Kidney (tissue), 14 donors: ENCODE results near the gene ZNF609. TPM values are rescaled to one million over a fixed set of nuclear protein-coding genes. Genes with fewer than 3 reads are reported as not detected.

Experiments used
- DNase-seq, 5 donors: peaks; one replicate each; pipeline ENCODE4 v3.0.0-alpha.2; 2013 to 2020
- FAIRE-seq: peaks from 2 replicates; lab custom pipeline; 2012; peaks lifted over from hg19 to GRCh38; lab: Jason Lieb, UNC
- H3K27ac ChIP-seq, 2 donors: one replicate each; pipeline ENCODE4 v1.7.0; 2013; ENCODE audit warnings: low read depth in 2 of 2, low read length in 2 of 2, inconsistent platforms in 1 of 2
- H3K27me3 ChIP-seq: one replicate; pipeline ENCODE4 v1.7.1; 2013; ENCODE audit warnings: low read length, inconsistent platforms; ENCODE audit not compliant: control insufficient read depth, insufficient read depth
- H3K36me3 ChIP-seq, 3 donors: one replicate each; pipeline versions ENCODE4 v1.7.0 to v1.7.1; 2013; ENCODE audit warnings: low read length in 3 of 3, control low read depth in 1 of 3, inconsistent platforms in 1 of 3; ENCODE audit not compliant: insufficient read depth in 3 of 3, control insufficient read depth in 2 of 3
- H3K4me1 ChIP-seq, 3 donors: one replicate each; pipeline versions ENCODE4 v1.7.0 to v1.7.1; 2013; ENCODE audit warnings: low read length in 3 of 3, inconsistent platforms in 1 of 3, low read depth in 1 of 3; ENCODE audit not compliant: control insufficient read depth in 2 of 3, insufficient read depth in 2 of 3
- H3K4me3 ChIP-seq, 3 donors: one replicate each; pipeline versions ENCODE4 v1.7.0 to v1.8.1; 2013; ENCODE audit warnings: low read length in 3 of 3, control low read depth in 1 of 3, inconsistent platforms in 1 of 3
- H3K9ac ChIP-seq, 3 donors: one replicate each; pipeline versions ENCODE4 v1.7.0 to v1.7.1; 2013; ENCODE audit warnings: low read length in 3 of 3, control low read depth in 1 of 3, inconsistent platforms in 1 of 3
- H3K9me3 ChIP-seq, 3 donors: one replicate each; pipeline versions ENCODE4 v1.7.0 to v1.7.1; 2013; ENCODE audit warnings: low read length in 3 of 3, control low read depth in 1 of 3, inconsistent platforms in 1 of 3; ENCODE audit not compliant: control insufficient read depth in 2 of 3, insufficient read depth in 1 of 3
- CTCF ChIP-seq: IDR thresholded peaks from 3 replicates; pipeline ENCODE4 v1.5.1; 2012; ENCODE audit warnings: mild to moderate bottlenecking, moderate library complexity, borderline replicate concordance; ENCODE audit not compliant: insufficient read depth; ENCODE audit errors: extremely low read depth
- intact Hi-C: fragments of 100-400 bp; cut with DNase I; formaldehyde crosslinking; loops from one replicate; pipeline ENCODE4 v1.11.1; 2022
- polyA plus RNA-seq: library from polyadenylated mRNA; stranded (reverse); fragments of 350-450 nt; fragmentation: Illumina TruSeq; extraction: RNeasy Lipid Tissue Mini Kit (QIAGEN cat#74804); gene quantifications from one replicate; pipeline ENCODE4 v1.2.3, GENCODE V29; 2014; ENCODE audit warnings: low read depth, low replicate concordance; ENCODE audit not compliant: insufficient read depth
- total RNA-seq: library from RNA; stranded (reverse); fragmentation: NEBNext Ultra II Directional; extraction: Animal tissue kit (Norgen Biotek cat#: 25700); gene quantifications from one replicate; pipeline ENCODE4 v1.2.1, GENCODE V29; 2021
- donor health status: control.
- donor health status: control.
- donor health status: control.
- donor health status: control.
- donor health status: control.
- donor health status: DM: yes; HTN: yes; CAD: no.
- donor health status: Normal renal cell carcinoma (clear cell type).

The ZNF609 gene
- total and polyA plus RNA-seq, 2 donors from 2014 or later: 3.1 to 37.2 TPM

GRCh38 chr15:64423970-64424369, 36.4 kb upstream of the ZNF609 start:
- TF ChIP-seq CTCF: no peak
- no peak for FAIRE-seq

GRCh38 chr15:64425221-64425620, 35.2 kb upstream of the ZNF609 start:
- no peak for TF ChIP-seq CTCF
- H3K36me3 ChIP-seq: peaks cover 3 to 37% (median 15%) of the 10 kb centered on the region in 3 donors
- DNase-seq (no peak), FAIRE-seq (no peak)
- H3K9ac ChIP-seq: no peak overlapping the region
- H3K27me3 ChIP-seq: no peaks in the 10 kb centered on the region
- H3K4me3 ChIP-seq: no peak overlapping the region
- H3K27ac ChIP-seq: no peak overlapping the region
- no peaks in the 10 kb centered on the region for H3K9me3 ChIP-seq
- no peaks in the 10 kb centered on the region for H3K4me1 ChIP-seq
- intact Hi-C loops: no loop called here

More at GRCh38 chr15:64423970-64424369, 36.4 kb upstream of the ZNF609 start:
- Histone ChIP-seq H3K9ac (no peak overlapping the region), H3K9me3 (no peaks in the 10 kb centered on the region), H3K4me3 (no peak overlapping the region), H3K36me3 (peaks cover 3 to 31% (median 15%) of the 10 kb centered on the region in 3 donors), H3K27ac (no peak overlapping the region), H3K27me3 (no peaks in the 10 kb centered on the region), H3K4me1 (no peaks in the 10 kb centered on the region)
- DNase-seq: no peak
- intact Hi-C loops: no loop called here

GRCh38 chr15:64426845-64427465, 33.4 kb upstream of the ZNF609 start:
- intact Hi-C loops: no loop called here
- Histone ChIP-seq H3K4me1 (no peaks in the 10 kb centered on the region), H3K27ac (no peak overlapping the region), H3K27me3 (no peaks in the 10 kb centered on the region), H3K9ac (no peak overlapping the region), H3K4me3 (no peak overlapping the region), H3K9me3 (no peaks in the 10 kb centered on the region), H3K36me3 (peaks cover 3 to 30% (median 15%) of the 10 kb centered on the region in 3 donors)
- no peak for FAIRE-seq
- peak in 2 of 5 donors; percentile 69 to 74 for DNase-seq
- TF ChIP-seq CTCF: peak; percentile 10

- Histone ChIP-seq H3K9me3 (no peaks in the 10 kb centered on the region), H3K4me3 (no peak overlapping the region), H3K4me1 (no peaks in the 10 kb centered on the region), H3K36me3 (peaks cover 3 to 19% (median 7%) of the 10 kb centered on the region in 3 donors), H3K27ac (no peak overlapping the region), H3K9ac (no peak overlapping the region), H3K27me3 (no peaks in the 10 kb centered on the region)
- no peak for DNase-seq
- TF ChIP-seq CTCF: no peak
- no peak for FAIRE-seq
- intact Hi-C loops: no loop called here
Observed at GRCh38 chr15:64429448-64429847, 30.9 kb upstream of the ZNF609 start.
